Activated gamma-delta T cell treated with anti-CD3 and anti-CD28 coated beads, Interleukin-2, amount 50 U/mL, for 16 hours (primary cell): ENCODE data around the gene PLA2R1.

Experiments used
- DNase-seq: peaks from one replicate; pipeline ENCODE4 v3.0.0-alpha.2; 2020; ENCODE audit warnings: low read depth

Gene PLA2R1

DNA sequence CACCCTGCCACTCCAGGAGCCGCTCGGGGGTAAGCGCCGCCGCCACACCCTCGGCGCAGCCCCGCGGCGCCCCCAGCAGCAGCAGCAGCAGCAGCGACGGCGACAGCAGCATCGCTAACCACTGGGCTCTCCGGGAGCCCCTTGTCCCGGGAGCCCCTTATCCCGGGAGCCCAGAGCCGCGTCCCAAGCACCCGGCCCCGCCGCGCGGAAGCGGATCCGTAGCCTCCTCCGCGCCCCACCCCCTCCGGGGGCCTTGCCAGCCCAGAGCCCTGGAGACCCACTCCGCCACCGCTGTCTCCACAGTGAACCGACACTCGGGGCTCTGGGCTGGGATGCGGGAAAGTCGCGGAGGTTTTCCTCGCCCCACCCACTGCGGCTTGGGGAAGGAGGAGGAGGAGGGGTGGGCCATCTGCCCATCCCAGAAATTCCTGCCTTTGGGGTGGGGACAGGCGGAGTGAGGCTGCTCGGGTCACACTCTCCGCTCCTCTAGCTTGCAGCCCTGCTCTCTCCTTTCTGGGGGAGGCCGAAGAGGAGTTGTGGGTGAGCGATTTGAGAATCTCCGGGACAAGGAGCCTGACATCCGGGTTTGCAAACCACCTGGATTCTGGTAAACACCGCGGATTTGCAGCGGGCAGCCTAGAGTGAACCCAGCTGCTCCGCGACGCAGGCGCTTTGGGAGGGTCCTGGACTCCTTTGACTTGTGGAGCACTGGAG lies at the start of gene PLA2R1:
Gene PLA2R1 (minus strand): TSS at position 324 of the 714 bp plus-strand sequence. CDS start 212 bp downstream, at position 112.
- DNase-seq = no peak

DNA sequence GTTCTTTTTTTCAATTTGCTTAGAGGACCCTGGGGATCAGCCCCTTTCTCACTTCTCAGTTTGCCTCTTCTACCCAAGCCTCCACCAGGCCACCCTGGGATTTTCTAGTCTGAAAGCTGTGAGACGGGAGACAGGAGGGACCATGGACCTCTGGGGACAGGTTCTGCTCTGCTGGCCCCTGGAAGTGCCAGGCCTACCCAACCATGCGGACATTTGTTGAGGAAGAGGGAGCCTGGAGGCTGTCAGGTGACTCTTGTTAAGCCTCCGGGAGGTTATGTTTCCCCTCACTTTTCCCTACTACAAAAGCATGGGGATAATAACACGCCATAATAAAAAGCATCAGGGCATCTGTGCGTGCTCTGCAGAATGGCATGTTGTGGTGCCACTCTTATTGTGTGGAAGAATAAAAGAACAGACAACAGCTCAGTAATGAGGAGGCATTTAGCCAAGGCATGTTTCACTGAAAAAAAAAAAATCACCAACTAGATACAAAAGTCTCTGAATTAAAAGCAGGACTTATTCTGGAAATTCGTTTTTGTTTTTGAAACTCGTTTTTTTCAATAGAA lies 48.3 kb upstream of the PLA2R1 start:
- DNase-seq = no peak

DNA sequence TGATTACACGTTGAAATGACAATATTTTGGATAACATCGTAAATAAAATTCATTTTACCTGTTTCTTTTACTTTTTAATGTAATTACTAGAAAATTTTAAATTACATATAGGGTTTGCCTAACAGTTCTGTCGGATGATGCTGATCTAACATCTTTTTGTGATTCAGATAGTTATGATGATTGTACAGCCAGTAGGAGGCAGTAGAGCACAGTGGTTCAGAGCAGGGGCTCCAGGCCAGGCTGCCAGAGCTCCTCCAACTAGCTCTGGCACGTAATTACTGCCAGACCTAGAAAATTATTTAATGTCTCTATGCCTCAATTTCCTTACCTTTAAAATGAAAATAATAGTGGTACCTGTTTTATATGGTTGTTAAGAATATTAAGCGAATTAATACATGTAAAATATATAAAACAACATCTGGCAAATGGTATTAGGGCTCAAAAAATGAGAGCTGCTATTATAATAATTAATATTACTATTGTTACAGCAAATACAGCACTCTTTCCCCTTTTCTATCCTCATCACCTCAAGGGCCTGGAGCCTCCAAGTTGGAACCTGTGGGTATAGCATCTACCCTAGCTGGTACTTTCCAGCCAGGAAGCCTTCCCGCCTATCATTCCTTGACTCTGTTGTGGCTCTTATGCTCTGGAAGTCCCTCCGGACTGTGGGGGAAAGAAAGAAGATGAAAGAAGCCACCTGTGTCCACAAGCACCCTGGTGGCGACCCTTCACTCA lies 47.7 kb upstream of the PLA2R1 start:
- peak; percentile 14 for DNase-seq

DNA sequence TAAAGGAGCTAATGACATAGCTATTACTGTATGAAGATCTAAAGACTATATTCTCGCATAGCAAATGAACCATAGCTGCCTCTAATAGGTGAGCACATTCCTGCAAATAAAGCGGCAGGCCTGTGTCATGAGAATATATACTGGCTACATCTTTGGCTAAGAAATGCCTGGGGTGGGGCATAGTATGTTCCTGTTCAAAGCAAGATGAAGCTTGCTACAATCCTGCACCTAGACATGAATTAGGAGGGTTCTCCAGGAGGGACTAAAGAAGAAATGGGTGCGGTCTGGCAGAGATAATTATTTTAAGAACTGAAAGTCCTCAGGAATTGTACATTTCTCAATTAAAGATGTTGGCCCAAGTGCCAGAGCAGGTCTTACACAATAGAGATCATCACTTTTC lies 46.8 kb upstream of the PLA2R1 start:
- no peak for DNase-seq

DNA sequence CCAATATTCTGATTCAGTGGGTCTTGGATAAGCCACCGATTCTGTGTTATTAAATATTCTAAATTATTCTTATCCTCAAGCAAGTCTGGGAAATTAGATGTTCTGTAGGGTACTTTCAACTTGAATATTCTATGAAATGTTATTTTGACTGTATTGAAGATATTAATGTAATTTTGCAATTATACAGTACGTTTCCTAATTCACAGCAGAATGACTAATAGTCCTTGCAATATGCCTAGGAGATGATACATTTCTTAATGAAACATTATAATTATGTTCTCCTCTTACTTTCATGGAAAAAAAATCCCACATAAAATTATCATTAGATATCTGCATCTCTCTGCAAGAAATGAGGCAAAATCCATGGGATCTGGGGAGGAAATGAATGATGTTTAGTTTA lies 46.2 kb upstream of the PLA2R1 start:
- DNase-seq = no peak

DNA sequence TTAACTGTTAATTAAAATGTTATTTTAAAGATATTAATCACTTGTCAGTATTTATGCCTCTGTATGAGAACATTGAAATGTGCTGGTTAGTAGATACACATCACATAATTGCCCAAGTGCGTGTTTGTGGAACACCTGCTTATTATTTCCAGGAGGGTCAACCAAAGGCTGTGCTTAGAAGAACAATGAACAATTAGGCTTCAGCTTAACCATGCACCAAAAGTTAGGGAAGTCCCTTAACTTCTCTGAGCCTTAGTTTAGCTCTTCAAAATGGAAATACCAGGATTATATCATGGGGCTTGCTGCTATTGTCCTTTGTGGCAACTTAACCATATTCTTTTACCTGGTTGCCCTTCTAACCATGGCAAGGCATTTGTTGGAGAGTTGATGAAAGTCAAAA lies 43.0 kb upstream of the PLA2R1 start:
- DNase-seq = no peak

DNA sequence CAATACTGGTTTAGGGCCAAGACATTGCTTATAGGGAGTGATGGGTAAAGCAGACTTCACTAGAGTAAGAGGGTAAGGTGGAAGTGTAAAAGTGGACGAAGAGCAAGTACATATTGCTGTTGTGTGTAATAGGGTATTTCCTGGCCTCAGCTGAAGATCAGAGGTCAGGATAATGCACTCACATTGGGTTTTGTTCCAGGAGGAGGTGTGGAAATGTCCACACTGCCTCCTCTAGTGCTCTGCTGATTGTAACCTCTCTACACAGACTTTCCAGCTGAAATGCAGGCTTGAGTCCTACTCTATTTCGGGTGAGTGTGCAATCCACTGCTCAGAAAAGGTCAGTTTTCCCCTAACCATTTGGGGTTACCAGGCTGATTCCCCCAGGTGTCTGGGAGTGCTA lies 41.7 kb upstream of the PLA2R1 start:
- no peak for DNase-seq

DNA sequence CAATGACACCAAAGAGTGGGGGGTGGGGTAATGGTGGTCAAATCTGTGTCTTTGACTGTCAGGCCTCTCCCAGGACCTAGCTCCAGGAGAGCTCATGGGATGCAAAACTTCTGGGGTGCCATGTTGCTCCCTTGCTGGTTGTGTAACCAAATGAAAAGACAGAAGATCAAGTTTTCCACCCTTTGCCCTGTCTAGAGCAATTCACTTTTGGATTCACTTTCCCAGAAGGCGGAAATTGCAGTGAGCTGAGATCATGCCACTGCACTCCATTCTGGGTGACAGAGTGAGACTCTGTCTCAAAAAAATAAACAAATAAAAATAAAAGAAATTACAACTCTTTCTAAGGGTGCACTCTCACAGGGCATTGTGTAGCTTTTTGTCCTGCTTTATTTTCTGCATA lies 34.9 kb upstream of the PLA2R1 start:
- DNase-seq = no peak

DNA sequence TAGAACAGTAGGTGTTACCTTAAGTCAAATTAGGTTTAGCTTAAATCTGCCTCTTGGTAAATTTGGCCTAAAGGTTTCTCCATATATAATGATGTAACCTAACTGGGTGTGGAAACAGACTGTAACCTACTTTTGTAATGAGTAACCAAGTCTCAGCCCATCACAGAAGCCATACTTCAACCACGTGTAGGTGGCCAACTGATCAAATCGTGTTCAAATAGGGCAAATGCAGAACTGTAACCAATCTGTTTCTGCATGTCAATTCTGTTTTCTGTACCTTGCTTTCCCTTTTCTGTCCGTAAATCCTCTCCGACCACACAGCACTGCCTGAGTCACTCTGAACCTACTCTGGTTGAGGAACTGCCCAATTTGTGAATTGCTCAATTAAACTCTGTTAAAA lies 34.0 kb upstream of the PLA2R1 start:
- DNase-seq = no peak

DNA sequence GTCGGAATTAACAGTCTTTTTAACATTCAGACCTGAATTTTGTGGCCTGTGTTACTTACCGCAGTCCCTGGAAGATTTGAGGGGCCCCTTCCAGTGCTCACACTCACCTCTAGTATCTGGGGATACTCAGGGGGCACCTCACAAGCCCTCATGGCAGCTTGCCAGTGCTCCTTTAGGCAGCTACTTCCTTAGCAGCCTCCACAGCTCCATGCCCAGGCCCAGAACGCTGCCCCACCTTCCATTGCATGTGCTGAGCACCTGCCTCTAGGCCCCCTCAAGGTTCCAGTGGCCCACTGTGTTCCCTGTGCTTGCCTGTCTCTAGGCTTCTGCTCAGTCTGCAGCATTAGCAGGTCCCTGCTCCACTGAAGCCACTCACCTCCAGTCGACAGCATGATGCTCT lies 30.0 kb upstream of the PLA2R1 start:
- DNase-seq = no peak

DNA sequence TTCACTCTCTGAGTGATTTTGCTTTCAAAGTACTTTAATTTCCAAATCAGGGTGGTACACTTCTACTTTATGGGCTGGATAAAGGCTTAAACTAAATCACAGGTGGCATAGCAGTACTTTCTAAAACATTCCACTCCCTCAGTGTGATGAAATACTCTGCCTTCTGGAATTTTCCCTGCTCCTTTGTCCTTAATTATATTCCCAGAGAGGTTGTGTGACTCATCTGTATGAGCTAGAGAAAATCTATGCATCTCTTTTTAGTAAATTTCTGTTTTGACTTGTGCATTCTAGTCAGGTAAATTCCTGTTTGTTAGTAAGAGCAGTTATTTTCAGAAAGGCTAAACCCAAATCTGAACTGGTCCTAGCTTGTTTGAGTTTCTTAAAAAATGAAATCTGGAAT lies 29.0 kb upstream of the PLA2R1 start:
- no peak for DNase-seq

DNA sequence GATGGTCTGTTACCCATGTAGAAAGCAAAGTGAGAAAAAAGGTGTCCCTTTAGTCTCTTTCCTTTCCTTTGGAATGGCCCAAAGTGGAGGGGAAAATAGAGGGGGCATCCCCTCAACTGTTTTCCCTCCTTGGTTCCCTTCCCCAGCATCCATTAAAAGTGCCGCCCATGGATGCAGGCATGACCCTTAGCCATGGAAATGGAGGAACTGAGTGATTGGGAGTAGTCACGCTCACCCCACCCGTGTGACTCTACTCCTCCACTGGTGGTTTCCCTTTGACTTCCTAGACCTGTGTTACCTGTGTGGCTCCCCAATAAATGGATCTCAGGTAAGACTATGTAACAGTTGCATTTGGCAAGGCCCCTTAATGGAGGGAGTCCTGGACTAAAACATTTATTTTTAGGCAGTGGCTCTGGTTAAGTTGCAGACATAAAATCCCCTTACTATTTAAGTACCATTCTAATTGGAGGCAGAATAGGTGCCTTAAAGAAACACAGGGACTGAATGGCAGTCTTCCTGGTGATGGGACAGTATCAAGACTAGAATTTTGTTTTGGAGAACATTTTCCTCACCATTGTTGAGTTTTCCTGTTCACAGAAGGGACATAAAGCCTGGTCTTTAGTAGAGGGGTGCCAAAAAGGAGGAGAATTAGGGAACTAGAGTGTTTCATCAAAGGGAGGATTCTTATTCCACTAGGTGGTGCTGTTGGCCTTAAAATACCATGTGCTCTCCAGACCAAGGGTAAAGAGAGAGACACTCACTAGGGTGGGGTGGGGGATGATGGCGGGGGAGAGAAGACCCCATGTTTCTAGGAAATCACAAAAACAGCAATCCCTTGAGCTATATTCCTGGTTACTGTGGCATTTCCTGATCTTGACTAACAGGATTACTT lies 25.7 kb upstream of the PLA2R1 start:
- no peak for DNase-seq

DNA sequence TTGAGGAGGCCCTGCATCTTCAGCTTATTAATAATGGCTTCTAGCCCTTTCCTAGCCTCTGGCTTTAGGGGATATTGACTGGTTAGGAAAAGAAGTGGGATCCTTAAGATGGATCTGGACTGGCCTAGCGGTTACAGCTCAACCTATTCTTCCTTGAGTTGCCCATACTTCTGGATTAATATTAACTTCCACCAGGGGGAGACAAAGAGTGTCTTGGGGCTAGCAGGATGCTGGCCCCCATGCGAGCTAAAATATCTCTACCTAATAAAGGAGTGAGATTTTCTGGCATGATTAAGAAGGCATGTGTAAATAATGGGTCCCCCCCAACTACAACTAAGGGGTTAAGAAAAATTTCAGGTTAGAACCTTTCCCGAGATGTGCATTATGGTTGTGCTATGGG lies 23.2 kb upstream of the PLA2R1 start:
- no peak for DNase-seq

DNA sequence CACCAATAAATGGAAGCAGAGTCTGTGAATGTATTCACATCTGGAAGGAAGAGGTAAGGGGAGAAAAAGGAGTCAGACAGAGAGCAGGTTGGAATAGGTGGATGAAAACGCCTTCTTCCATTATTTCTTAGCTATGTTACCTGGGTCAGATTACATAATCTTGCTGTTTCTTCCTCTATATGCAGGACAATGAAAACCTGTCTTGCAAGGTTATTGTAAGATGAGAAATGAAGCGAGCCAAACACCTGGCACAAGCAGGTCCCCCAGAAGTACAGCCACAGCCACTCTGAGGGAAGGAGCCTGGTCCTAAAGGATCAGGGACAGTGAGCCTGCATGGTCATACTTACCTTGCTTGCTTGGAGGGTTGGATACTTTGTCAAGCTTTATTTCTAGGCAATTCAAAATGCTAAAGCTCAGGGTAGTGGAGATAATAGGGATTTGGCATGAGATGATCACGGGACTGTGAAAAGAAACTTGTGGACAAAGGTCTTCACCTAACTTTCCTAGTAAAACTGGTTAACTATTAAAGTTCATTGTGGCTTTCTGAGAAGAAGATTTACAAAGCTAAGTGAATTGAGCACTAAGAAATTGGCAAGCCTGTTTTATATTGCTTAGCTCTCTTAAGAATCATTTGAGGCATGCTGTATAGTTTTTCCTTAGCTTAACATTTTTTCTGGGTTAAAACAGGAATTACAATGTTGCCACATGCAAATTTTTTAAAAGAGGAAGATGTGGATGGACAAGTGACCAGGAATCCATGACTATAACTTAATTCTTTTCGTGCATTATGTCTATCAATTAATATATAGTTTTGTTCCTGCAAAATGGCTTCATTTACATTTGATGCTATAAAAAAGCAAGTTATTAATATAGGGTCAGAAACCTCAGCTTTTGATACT lies 15.7 kb upstream of the PLA2R1 start:
- DNase-seq = no peak

DNA sequence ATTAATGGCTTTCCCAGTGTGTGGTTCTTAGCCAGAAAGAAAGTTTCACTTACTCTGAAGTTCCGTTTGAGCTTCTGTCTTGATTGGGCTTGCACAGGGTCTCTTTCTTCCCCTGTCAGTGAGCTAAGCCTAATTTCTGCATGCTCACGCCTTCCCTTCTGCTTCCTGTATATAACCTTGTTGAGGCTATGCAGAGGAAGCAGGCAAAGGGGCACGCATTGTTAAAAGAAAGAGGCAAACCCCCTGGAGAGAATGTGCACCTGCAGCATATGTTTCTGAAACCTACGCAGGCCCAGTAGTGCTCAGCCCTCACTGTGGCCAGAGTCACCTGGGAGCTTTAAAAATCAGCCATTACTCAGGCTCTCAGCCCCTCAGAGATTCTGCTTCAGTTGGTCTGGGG lies 14.5 kb upstream of the PLA2R1 start:
- no peak for DNase-seq

DNA sequence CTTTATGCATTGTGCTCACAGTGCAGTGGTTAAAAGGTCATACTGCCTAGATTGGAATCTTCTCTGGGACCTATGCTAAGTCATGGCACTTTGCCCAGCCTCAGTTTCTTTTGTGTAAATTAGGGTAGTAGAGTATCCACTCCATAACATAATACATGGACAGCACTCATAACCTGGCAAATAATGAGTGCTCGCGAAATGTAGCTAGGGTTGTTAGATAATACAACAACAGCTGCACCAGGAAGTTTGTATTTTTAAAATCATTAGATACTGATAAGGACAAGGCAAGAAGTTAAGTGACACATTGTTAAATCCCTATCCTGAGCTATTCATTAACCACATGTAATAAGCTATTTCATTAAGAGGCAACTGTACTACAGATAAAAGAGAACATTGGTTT lies 13.8 kb upstream of the PLA2R1 start:
- DNase-seq = no peak

DNA sequence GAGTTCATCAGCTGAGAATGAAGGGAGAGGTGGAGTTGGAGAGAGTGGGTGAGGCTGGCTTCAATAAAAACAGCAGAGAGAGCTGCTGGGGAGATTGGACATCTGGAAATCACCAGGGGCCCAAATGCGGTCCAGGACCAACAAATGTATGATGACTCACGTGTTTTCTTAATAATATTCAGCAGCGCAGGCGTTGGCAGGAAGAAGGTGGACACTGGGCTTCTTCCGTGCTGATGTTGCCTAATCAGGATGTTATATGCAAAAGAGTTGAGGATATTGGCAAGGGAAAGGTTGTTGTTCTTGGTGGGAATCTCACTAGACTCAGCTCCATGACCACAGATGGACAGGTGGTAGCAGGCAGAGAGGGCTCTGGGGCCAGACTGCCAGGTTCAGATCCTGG lies 12.8 kb upstream of the PLA2R1 start:
- no peak for DNase-seq

DNA sequence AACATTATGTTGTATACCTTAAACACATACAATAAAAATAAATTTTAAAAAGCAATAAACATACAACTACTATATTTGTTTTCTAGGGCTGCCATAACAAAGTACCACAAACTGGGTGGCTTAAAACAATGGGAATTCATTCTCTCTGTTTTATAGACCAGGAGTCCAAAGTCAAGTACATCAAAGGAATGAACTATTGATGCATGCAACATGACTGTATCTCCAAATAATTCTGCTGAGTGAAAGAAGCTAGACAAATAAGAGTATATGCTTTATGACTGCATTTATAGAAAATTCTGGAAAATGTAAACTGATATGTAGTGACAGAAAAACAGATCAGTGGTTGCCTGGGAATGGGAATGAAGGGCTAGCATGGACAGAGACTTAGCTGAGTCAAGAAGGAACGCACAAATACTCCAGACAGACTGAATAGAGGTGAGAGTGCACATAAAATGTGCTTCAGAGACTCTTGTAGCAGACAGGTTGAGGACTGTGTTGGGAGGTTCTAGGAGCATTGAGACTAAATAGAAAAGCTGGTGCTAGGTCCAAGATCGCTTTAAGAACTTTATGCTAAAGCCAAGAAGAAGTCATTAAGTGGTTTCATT lies 11.0 kb upstream of the PLA2R1 start:
- DNase-seq = no peak

DNA sequence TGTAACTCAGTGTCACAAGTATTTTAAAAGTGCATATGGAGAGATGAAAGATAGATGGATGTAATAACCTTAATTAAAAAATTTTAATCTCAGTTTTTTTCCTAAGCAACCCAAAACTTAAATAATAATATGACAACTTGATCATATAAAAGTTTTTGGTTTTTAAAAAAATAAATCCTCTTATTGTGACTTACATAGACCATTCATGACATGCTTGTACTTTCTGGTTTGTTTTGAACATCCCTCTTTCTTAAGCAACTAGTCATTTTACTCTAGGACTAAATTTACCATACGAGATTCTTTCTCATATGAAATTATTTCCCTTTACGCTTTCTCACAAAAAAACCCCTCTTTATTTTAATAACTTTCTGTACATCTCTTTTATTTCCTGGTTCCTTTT lies 6.5 kb upstream of the PLA2R1 start:
- DNase-seq = no peak

DNA sequence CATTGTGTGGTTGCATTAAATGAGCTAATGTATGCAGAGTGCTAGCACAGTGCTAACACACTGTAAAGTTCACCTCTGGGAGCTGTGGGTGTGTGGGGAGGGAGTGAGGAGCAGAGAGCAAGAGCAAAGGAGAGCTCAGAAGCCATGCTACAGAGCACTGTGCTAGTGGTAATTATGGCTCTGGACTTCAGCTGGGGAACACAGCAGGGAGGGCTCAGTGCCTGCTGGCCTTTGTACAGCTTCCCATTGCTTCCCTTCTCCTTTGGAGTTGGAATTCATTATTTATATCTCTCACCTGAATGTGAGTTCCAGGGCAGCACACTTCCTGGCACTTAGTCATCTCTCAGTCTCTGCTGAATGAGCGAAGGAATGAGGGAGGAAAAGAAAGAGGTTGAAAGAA lies 2.5 kb upstream of the PLA2R1 start:
- DNase-seq = no peak
